Measurements from ENCODE around the gene DHRS2.

DNA sequence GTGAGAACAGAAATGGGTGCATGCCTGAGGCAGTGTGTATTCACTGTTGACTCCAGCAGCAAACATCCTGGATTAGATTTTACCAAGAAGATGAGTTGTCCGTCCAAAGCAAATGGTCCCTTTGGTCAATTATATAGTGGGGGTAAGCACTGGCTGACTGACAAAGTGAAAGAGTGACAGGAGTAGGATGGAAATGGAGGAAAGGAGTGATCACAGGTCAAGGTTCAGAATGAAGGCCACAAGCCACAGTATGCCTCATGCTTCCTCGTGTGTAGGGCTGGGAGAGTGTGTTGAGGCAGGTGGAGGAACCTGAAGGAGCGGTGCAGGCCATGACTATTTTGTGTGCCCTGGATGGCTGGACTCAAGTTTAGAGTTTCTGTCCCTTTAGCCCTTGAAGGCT lies 14.3 kb downstream of the DHRS2 start:
- TF ChIP-seq, protein P1, sequence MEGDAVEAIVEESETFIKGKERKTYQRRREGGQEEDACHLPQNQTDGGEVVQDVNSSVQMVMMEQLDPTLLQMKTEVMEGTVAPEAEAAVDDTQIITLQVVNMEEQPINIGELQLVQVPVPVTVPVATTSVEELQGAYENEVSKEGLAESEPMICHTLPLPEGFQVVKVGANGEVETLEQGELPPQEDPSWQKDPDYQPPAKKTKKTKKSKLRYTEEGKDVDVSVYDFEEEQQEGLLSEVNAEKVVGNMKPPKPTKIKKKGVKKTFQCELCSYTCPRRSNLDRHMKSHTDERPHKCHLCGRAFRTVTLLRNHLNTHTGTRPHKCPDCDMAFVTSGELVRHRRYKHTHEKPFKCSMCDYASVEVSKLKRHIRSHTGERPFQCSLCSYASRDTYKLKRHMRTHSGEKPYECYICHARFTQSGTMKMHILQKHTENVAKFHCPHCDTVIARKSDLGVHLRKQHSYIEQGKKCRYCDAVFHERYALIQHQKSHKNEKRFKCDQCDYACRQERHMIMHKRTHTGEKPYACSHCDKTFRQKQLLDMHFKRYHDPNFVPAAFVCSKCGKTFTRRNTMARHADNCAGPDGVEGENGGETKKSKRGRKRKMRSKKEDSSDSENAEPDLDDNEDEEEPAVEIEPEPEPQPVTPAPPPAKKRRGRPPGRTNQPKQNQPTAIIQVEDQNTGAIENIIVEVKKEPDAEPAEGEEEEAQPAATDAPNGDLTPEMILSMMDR (conservative IDR thresholded peaks at IDR 0.05; ENCODE audit: low read depth, low read length): no peak
- TF ChIP-seq POLR2A (IDR thresholded peaks at IDR 0.05; ENCODE audit: low read depth, low read length): no peak
- TF ChIP-seq MAFK (IDR thresholded peaks at IDR 0.05; ENCODE audit: low read depth, low read length): no peak
- TF ChIP-seq, protein P2, sequence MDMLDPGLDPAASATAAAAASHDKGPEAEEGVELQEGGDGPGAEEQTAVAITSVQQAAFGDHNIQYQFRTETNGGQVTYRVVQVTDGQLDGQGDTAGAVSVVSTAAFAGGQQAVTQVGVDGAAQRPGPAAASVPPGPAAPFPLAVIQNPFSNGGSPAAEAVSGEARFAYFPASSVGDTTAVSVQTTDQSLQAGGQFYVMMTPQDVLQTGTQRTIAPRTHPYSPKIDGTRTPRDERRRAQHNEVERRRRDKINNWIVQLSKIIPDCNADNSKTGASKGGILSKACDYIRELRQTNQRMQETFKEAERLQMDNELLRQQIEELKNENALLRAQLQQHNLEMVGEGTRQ (IDR thresholded peaks at IDR 0.05; ENCODE audit: low read depth, low read length): no peak
- TF ChIP-seq CHD1 (IDR thresholded peaks at IDR 0.05; ENCODE audit: low read depth, low read length): no peak
- TF ChIP-seq BHLHE40 (IDR thresholded peaks at IDR 0.05; ENCODE audit: low read depth, low read length): no peak
- TF ChIP-seq MAZ (IDR thresholded peaks at IDR 0.05; ENCODE audit: borderline replicate concordance, low read depth, low read length): no peak
- TF ChIP-seq NFE2L2 (IDR thresholded peaks at IDR 0.05; ENCODE audit: low read depth, low read length): no peak
- no peak for TF ChIP-seq MXI1 (IDR thresholded peaks at IDR 0.05; ENCODE audit: borderline replicate concordance, low read depth, low read length)
